SK-N-DZ (cell line): ENCODE results near the gene OSBPL9. TPM values are rescaled to one million over a fixed set of nuclear protein-coding genes. Genes with fewer than 3 reads are reported as not detected.

ENCODE experiments used
- DNase-seq: peaks from one replicate; pipeline ENCODE4 v3.0.0-alpha.2; 2015; ENCODE audit warnings: low spot score
- polyA plus RNA-seq, 2 experiments: library from polyadenylated mRNA; depleted of rRNA; stranded (reverse); fragments of >200 nt; gene quantifications; 2 replicates each; pipeline ENCODE4 v1.2.3, GENCODE V29; 2014

Gene OSBPL9, protein sequence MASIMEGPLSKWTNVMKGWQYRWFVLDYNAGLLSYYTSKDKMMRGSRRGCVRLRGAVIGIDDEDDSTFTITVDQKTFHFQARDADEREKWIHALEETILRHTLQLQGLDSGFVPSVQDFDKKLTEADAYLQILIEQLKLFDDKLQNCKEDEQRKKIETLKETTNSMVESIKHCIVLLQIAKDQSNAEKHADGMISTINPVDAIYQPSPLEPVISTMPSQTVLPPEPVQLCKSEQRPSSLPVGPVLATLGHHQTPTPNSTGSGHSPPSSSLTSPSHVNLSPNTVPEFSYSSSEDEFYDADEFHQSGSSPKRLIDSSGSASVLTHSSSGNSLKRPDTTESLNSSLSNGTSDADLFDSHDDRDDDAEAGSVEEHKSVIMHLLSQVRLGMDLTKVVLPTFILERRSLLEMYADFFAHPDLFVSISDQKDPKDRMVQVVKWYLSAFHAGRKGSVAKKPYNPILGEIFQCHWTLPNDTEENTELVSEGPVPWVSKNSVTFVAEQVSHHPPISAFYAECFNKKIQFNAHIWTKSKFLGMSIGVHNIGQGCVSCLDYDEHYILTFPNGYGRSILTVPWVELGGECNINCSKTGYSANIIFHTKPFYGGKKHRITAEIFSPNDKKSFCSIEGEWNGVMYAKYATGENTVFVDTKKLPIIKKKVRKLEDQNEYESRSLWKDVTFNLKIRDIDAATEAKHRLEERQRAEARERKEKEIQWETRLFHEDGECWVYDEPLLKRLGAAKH
- polyA plus RNA-seq (2014; cell fraction: cytosol; rRNA removed), result 97.1 and 101 TPM in 2 replicates
- 51.2 and 62.5 TPM in 2 replicates for polyA plus RNA-seq (2014; cell fraction: nucleus; rRNA removed)

DNA sequence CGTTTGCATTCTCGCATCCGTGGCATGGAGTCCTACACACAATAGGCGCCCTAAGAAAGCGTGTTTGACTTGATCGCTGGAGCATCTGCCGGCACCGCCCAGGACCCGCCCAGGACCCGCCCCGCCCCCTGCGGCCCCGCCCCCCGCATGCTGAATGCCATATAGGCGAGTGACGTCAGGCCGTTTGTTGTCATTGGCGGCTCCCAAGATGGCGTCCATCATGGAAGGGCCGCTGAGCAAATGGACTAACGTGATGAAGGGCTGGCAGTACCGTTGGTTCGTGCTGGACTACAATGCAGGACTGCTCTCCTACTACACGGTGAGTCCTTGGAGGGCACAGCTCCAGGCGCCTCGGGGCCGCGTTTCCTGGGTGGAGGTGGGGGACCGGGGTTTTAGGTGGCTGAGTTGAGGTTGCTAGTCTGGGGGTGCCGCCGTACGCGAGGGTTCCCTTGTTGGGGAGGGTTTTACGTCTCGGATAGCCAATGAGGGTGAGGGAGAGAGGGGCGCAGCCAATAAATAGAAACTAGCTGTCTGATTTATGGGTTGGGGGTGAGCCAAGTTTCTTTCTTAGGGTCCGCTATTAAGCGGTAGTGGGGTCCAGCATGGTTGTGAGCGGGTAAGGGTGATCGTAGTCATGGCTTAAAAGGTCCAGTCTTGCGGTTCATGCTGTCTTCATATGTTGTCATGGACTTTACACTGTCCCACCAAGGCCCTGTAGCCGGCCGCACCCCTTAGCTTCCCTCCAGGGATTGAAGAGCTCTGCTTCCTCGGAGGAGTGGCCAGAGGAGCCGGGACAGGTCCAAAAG, at the start of gene OSBPL9:
Gene OSBPL9 (plus strand): TSS at position 190 of the 806 bp plus-strand sequence. CDS start 19 bp downstream, at position 209.
- DNase-seq, result peak; percentile 88

GRCh38 chr1:51567653-51568052, 49.2 kb upstream of the OSBPL9 start:
- no peak for DNase-seq

GRCh38 chr1:51568231-51568935, 48.5 kb upstream of the OSBPL9 start:
- no peak for DNase-seq

GRCh38 chr1:51569284-51570062, 47.4 kb upstream of the OSBPL9 start:
- DNase-seq, result no peak

DNA sequence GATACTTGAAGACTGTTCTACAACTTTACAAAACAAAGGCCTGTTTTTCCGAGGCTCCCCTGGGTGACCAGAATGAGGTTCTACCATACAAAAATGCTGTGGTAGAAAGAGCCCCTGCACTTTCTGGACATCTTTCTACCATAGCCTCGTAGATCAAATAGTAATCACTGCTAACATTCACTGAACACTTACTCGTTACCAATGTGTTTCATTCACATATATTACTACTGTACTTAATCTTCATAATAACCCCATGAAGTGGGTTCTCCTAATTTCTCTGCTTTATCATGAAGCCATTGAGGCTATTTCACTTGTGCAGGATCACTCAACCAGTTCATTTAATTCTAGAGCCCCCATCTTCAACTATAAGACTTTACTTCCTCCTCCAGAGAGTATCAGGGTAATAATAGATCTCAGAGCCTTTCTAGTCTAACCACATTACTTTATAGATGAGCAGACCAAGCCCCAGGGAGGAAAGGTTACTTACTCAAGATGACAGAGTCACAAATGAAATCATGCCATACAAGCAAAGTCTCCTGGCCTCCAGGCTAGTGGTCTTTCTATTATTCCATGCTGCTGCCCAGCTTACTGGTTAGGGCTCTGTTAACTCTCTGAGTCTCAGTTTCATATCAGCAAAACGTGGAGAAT, 46.7 kb upstream of the OSBPL9 start:
- DNase-seq, result no peak

GRCh38 chr1:51572365-51572764, 44.5 kb upstream of the OSBPL9 start:
- DNase-seq, result no peak

DNA sequence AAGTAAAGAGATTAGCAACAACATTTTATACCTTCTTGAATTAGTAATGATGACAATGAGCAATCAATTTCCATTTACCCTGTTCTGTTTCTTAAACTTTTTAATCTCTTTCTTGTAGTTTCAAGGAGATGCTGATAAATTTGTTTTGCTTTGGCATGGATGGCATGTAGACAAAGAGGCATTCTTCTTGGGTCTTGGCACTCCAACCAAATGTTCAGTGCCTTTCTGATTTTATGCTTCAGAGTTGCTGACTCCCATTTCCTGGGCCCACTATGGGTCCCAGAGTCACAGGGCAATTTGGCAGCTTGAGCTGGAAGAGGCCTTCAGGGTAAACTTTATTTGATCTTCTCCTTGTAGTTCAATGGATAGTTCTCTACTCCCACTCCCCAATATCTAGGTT, 42.1 kb upstream of the OSBPL9 start:
- DNase-seq, result no peak

DNA sequence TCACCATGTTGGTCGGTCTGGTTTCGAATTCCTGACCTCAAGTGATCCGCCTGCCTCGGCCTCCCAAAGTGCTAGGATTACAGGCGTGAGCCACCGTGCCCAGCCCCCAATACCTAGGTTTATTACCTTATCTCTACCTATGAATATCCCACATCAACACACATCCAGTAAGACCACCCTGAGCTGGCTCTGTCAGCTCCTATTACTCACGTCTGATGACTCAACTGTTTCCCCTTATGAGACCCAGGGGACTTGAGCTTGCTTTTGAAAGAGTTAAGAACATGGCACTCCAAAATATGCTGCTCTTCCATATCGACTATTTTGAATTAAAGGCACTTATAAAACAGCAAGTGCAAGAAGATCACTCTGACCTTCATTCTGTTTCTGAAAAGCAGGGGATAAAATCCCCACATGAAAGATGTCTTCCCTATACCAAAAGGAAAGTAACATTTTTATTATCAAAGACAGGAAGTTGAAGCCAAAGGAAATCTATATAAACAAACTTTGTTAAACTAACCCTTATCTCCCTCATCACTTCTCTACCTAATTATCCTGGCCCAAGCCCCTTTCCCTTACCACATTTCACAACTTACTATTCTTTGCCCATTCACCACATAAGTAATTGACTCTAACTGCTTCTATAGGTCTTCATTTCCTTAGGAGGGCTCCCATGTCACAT, 41.3 kb upstream of the OSBPL9 start:
- DNase-seq, result no peak

DNA sequence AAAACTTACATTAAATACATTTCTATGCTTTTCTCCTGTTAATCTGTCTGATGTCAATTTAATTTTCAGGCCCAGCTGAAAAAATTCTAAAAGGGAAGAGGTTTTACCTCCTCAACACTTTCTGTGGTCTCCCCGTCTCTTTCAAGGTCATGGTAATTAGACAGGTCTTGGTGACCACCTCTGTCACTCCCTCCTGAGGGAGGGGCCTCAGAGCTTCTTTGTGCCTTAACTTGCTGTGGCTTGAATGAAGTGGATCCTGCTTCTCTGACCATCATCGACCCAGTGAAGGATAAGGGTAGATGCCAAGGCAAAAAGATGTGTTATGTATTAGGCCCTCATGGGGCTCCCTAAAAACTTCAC, 40.8 kb upstream of the OSBPL9 start:
- no peak for DNase-seq

- no peak for DNase-seq
Observed at GRCh38 chr1:51576923-51577322, 40.0 kb upstream of the OSBPL9 start.

GRCh38 chr1:51578383-51579109, 38.3 kb upstream of the OSBPL9 start:
- DNase-seq, result peak; percentile 25

GRCh38 chr1:51581238-51581637, 35.7 kb upstream of the OSBPL9 start:
- no peak for DNase-seq

- no peak for DNase-seq
Observed at GRCh38 chr1:51583532-51583931, 33.4 kb upstream of the OSBPL9 start.

GRCh38 chr1:51584021-51584420, 32.9 kb upstream of the OSBPL9 start:
- no peak for DNase-seq

GRCh38 chr1:51592711-51593110, 24.2 kb upstream of the OSBPL9 start:
- DNase-seq, result no peak

DNA sequence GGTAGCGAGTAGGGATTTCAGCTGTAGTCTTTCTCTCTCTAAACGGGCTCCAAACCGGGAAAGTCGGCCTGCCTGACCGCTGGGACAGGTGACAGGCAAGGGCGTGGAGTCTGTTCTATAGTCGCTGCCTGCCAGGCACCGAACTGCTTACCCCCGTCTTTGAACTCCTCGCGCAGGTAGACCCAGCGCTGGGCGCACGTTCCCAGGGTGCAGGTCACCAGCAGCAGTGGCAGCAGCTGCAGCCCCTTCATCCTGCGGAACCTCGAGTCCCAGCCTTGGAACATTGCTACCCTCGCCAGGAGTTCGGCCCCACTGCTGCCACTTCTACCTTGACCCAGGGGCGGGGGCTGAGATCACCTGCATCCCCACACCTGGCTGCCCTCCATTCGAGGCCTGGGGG, 22.2 kb upstream of the OSBPL9 start:
- no peak for DNase-seq

GRCh38 chr1:51600529-51600928, 16.4 kb upstream of the OSBPL9 start:
- DNase-seq, result no peak

DNA sequence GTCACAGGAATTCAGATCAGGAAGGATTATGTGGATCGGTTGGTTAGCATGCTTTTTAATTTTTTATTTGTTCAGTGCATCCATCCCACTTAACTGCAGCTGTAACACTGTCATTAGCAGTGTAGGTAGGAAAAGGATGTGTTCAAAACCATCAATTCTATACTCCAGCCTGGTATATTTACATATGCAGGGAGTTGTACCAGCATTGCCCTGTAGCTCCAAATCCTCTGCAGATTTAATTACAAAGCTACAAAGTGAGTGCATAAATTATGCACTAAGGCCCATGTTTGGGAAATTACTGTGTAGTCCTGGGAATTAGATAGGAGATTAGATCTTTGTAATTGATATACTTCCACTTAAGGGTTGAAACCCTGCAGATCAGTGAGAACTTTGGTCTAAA, 15.9 kb upstream of the OSBPL9 start:
- DNase-seq, result peak; percentile 8
